Left ventricle myocardium superior (tissue), 1 donor: ENCODE measurements around the gene CYSTM1. TPM values are rescaled to one million over a fixed set of nuclear protein-coding genes. Genes with fewer than 3 reads are reported as not detected.
A peak's percentile ranks its signal among the peaks of the same experiment; 100 is the strongest.

ENCODE experiments used
- ATAC-seq: fragments of 200-7000 bp; cut with Tn5 transposase; one replicate; pipeline ENCODE4 v1.9.1; 2020; ENCODE audit warnings: mild to moderate bottlenecking, moderate library complexity
- DNase-seq: peaks from one replicate; pipeline ENCODE4 v3.0.0-alpha.2; 2020
- intact Hi-C: fragments of 100-400 bp; cut with micrococcal nuclease; formaldehyde crosslinking; loops from one replicate; pipeline ENCODE4 v1.11.0; 2022
- total RNA-seq: library from RNA; stranded (reverse); fragmentation: NEBNext Ultra II Directional; extraction: Animal tissue kit (Norgen Biotek cat#: 25700); gene quantifications from one replicate; pipeline ENCODE4 v1.2.1, GENCODE V29; 2021
- donor health status: DM: no; HTN: yes; CAD: no; lungs with severe emphysema.

Gene CYSTM1
- total RNA-seq, 1 donor from 2014 or later = 58.2 TPM

DNA sequence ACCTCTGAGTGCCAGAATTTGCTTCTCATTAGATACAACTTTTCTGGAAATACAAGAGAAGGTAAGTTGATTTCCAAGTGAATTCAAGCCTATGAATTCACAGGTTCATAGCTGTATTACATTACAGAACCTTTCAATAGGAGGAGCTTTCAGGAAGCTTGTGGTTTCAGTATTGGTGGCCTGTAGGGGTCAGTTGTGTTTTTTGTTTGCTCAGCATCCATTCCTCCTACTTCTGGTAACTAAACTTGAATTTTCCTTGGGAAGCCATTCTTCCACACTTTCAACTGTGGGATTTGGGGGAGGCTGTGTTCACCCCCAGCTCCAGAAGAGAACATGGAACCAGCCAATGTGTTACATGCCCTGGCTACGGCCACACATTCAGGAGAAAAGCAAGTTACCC is 5.6 kb upstream of the CYSTM1 start:
- ATAC-seq (peak; percentile 19), DNase-seq (no peak)
- intact Hi-C loops = no loop called here

DNA sequence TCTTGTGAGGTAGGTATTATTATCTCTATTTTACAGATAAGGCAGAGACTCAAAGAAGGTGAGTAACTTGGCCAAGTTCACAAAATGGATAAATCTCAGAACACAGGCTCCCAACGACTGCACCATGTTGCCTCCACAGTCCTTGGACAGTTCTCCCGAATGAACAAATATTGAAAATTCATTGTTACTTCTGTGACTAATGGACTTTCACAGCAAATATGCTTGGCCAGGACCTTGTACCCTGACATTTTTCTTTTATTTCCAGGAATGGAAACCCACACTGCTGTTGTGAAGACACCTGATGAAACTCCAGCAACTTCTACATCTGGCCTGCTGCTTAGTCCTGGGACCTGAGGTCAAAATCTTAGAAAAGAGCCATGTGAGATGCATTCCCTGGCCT is 2.5 kb upstream of the CYSTM1 start:
- DNase-seq (no peak), ATAC-seq (no peak)
- intact Hi-C loops = loop anchor here (10.0 kb wide), 1 partner anchor 182 kb away; no protein-coding TSS in a partner anchor

GRCh38 chr5:140174014-140174413 is 974 bp upstream of the CYSTM1 start:
- intact Hi-C loops = loop anchor here (10.0 kb wide), 1 partner anchor 181 kb away; no protein-coding TSS in a partner anchor
- ATAC-seq (no peak), DNase-seq (no peak)

GRCh38 chr5:140175367-140176030 is 511 bp downstream of the CYSTM1 start:
- intact Hi-C loops = loop anchor here (10.0 kb wide), 1 partner anchor 179 kb away; no protein-coding TSS in a partner anchor
- ATAC-seq (peak; percentile 72), DNase-seq (peak; percentile 87)

DNA sequence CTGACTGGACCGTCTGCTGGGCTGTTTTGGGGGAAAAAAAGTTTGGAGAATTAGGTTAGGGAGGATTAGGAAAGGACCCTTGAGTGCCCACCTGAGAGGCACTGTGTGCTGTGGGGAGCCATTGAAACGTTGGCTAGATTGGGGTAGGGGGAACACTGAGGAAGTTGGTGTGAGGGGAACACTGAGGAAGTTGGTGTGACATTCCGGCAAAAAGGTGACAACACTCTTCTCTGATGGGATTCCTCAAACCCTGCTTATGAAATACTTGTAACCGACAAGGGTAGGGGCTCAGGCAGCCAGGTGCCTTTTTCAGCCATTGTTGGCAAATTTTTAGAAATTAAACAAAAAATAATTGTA is 1.0 kb downstream of the CYSTM1 start:
- intact Hi-C loops = loop anchor here (10.0 kb wide), 1 partner anchor 179 kb away; no protein-coding TSS in a partner anchor
- no peak for ATAC-seq
- DNase-seq = no peak

DNA sequence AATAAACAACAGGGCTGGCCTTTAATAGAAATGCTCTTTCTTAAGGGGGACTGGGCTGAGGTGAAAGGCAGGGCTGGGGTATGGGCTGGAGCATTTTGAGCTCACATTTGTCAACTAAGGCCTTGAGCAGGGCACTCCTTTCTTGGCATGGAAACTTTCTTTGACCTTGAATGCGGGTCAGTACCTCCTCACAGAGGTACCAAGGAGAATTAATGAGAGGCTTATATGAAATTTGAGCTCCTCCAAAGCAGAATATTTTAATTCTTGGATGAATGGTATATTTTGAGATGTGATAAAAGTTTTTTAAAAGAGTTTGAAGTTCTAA is 3.1 kb downstream of the CYSTM1 start:
- DNase-seq = no peak
- no peak for ATAC-seq
- intact Hi-C loops = loop anchor here (10.0 kb wide), 1 partner anchor 177 kb away; no protein-coding TSS in a partner anchor

- intact Hi-C loops = loop anchor here (10.0 kb wide), 1 partner anchor 176 kb away; no protein-coding TSS in a partner anchor
Observed at GRCh38 chr5:140178482-140179116, 3.6 kb downstream of the CYSTM1 start.

DNA sequence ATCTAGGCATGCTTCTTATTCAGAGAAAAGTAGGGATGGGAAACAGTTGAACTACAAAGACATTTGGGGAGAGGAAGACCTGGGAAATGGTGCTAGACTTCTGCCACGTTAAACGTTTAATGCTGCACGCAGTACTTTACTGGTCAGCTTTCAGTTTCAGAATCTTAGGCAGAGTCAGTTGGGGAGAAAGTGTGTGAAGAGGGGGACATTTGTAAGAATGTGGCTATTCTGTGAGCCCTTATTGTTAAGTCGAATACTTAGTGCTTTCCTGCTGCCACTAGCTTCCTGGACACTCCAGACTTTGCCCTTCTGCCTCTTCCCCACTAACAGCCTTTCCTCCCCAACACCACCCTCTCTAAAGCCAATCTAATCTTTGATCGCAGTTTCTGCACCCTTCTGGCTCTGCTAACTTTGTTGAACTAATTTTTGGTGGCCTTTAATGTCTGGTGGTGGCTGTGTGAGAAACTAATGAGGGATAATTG is 6.1 kb downstream of the CYSTM1 start:
- DNase-seq = no peak
- intact Hi-C loops = no loop called here
- ATAC-seq = no peak

More at GRCh38 chr5:140178482-140179116, 3.6 kb downstream of the CYSTM1 start:
- no peak for ATAC-seq
- no peak for DNase-seq

- intact Hi-C loops = no loop called here
- ATAC-seq = no peak
- no peak for DNase-seq
Observed at GRCh38 chr5:140181525-140181924, 6.5 kb downstream of the CYSTM1 start.

DNA sequence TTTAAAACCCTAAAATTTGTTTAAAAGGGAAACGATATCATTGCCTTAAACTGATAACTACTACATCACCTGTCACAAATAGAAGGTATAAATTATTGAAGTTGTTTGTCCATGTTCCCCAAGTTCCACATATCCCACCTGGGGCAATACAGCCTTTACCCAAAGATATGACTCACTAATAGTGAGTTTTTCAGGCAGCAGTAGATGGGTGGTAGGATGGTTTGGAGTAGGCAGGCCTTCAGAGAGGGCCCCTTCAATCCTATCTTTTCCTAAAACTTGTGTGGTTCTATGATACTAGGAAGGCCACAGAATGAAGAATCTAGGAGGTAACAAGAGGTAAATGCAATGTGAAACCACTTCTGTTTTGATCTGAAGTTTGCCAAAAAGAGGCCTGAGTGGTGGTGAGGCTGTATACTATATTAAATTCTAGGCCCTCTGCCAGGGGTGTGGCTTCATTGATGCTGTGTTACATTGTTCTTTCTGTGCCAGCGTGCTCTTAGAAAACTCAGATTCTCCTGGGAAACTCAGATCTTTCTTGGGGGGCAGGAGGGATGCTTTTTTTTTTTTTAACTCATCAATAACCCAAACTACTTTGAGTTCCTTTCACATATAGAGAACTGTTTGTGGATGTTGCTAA is 7.2 kb downstream of the CYSTM1 start:
- intact Hi-C loops = no loop called here
- no peak for DNase-seq
- ATAC-seq = peak; percentile 69

DNA sequence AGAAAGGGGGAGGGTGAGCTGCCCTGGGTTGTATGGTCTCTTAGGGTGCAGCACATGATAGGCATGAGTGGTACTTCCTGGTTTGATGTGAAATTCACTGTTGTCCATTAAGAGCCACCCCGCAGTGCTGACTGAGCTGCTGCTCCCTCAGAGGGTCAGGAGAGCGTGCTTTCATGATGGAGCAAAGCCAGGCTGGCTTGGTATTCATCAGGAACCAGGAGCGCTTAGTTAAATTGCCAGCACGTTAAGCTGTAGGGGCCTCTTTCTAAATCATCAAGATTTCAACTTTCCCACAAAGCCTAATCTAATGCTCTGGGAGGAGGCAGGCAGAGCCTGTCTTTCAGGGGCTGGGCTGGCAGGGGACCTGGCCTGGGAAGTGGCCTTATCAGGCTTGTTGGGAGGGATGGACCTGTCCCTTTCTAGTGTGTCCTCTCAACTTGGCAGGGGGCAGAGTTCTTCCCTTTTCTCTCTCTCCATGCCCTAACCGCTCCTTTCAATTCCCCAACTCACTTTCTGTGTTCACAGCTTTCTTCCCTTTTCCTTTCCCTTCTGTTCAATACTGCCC is 7.9 kb downstream of the CYSTM1 start:
- intact Hi-C loops = no loop called here
- DNase-seq (peak; percentile 47), ATAC-seq (peak; percentile 77)

DNA sequence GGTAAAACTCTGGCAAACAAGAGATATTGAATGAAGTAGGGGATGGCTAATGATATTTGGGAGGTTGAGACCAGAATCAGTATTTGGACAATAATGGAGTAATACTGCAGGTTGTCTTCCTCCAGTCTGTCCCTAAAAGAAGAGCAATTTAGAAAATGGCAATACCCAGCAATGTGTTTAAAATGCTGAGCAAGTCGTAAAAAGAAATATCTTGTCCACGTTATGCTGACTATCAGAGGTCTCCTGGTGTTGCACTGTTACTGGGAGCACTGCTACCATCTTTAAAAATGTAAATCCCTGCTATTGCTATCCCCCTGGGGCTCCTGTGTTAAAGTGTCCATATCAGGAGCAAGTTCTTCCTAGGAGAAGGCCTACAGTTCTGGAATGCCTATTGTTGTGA is 10.4 kb downstream of the CYSTM1 start:
- ATAC-seq = no peak
- intact Hi-C loops = no loop called here
- no peak for DNase-seq

- ATAC-seq = no peak
- intact Hi-C loops = no loop called here
- DNase-seq = no peak
Observed at GRCh38 chr5:140186267-140186671, 11.3 kb downstream of the CYSTM1 start.

- DNase-seq (no peak), ATAC-seq (no peak)
- intact Hi-C loops = no loop called here
Observed at GRCh38 chr5:140189253-140189652, 14.3 kb downstream of the CYSTM1 start.

DNA sequence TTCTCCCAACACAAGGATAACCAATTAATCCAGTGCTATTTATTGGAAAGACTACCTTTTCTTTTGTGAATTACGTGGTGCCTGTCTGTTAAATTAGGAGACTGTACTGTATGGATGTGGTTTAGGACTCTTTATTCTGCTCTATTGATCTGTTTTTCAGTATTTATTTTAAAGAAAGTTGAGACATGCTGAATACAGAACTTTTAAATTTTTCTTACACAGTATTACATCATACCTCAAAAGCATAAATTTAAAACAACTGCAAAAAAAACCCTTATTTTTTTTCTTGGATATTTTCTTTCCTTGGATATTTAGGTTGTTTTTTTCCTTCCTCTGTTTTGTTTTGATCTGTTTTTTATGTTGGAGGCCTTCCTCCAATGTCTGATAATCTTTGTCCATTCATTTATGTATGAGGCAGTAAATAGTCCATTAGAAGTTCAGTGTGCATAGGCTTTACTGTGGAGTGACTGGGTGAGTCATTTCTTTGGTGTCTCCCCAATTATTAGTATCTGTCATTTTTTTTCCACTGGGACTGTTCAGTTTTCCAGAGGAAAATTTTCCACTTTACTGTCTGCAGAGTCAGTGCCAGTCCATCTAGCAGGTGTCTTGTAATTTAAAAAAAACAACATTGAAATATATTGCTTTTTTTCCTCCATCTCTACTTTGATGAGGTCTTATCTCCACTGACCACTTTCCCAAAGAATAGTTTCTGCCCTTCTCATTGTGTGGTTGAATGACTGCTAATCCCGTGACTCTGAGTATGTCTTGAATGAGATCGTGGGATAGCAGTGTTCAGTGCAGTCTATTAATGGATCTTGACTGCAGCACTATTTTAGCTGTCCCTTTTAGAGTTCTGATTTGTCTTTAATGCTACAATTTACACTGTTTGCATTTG is 15.2 kb downstream of the CYSTM1 start:
- DNase-seq = no peak
- ATAC-seq = peak; percentile 85
- intact Hi-C loops = no loop called here

- intact Hi-C loops = no loop called here
- DNase-seq (no peak), ATAC-seq (peak; percentile 49)
Observed at GRCh38 chr5:140190872-140191218, 15.9 kb downstream of the CYSTM1 start.

DNA sequence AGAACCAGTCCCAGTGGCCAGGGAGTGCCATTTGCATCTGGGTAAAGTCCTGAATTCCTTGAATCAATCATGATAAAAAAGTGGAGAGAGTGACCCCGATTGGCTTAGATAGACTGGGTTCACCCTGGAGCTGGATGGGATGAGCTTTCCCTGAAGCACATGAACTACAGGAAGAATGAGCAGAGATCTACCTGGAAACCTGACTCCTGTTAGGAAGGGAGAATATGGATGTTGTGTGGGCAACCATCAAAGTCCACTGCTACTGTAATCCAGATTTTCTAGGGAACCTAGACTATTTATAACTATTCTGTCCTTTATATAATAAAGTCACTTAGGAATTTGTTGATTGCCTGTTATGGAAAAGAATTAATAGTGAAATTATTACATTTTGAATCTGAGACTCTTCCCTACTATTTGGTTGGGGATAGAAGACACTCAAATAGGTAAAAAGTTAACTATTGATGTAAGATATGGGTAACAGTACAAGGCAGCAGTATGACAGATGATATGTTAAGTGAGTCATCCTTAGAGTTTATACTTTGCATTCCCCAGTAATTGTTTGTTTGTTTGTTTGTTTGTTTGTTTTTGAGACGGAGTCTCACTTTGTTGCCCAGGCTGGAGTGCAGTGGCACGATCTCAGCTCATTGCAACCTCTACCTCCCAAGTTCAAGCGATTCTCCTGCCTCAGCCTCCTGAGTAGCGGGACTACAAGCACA is 17.9 kb downstream of the CYSTM1 start:
- intact Hi-C loops = no loop called here
- no peak for DNase-seq
- ATAC-seq = no peak

GRCh38 chr5:140194662-140195061 is 19.7 kb downstream of the CYSTM1 start:
- intact Hi-C loops = no loop called here
- ATAC-seq = no peak
- no peak for DNase-seq
